Activated T-helper 1 cell treated with anti-CD3 and anti-CD28 coated beads, Interleukin-12 subunit alpha, Interleukin-12 subunit beta, Interleukin-2, Interleukin-4 antibody, amounts not matched to agents 30 ng/mL and 10 ng/mL and 1 ng/mL, durations not matched to agents 14 hours and 24 hours and 36 hours (primary cell): ENCODE results near the gene NCBP2. TPM values are rescaled to one million over a fixed set of nuclear protein-coding genes. Genes with fewer than 3 reads are reported as not detected.

Experiments
- DNase-seq: peaks from one replicate; pipeline ENCODE4 v3.0.0; 2021; ENCODE audit warnings: low spot score
- H3K27ac Mint-ChIP-seq: one replicate; pipeline ENCODE4 v1.8.0; 2021; ENCODE audit warnings: mild to moderate bottlenecking, mixed read lengths
- H3K27me3 Mint-ChIP-seq: one replicate; pipeline ENCODE4 v1.8.0; 2022; ENCODE audit warnings: mild to moderate bottlenecking, moderate library complexity, mixed read lengths; ENCODE audit not compliant: insufficient read depth
- H3K36me3 Mint-ChIP-seq: one replicate; pipeline ENCODE4 v1.8.0; 2021; ENCODE audit warnings: low read depth, mixed read lengths
- H3K4me1 Mint-ChIP-seq: one replicate; pipeline ENCODE4 v1.8.0; 2021; ENCODE audit warnings: low read depth, mixed read lengths
- H3K4me3 Mint-ChIP-seq: one replicate; pipeline ENCODE4 v1.8.0; 2021; ENCODE audit warnings: mild to moderate bottlenecking, moderate library complexity, mixed read lengths
- H3K9me3 Mint-ChIP-seq: one replicate; pipeline ENCODE4 v1.8.0; 2021; ENCODE audit warnings: mixed read lengths
- intact Hi-C: fragments of 100-400 bp; cut with micrococcal nuclease; formaldehyde crosslinking; loops from one replicate; pipeline ENCODE4 v1.15.1; 2024
- total RNA-seq: library from RNA; stranded (reverse); gene quantifications from 2 replicates; pipeline ENCODE4 v1.2.3, GENCODE V29; 2022

The NCBP2 gene
- 102 and 111 TPM in 2 replicates for total RNA-seq

DNA sequence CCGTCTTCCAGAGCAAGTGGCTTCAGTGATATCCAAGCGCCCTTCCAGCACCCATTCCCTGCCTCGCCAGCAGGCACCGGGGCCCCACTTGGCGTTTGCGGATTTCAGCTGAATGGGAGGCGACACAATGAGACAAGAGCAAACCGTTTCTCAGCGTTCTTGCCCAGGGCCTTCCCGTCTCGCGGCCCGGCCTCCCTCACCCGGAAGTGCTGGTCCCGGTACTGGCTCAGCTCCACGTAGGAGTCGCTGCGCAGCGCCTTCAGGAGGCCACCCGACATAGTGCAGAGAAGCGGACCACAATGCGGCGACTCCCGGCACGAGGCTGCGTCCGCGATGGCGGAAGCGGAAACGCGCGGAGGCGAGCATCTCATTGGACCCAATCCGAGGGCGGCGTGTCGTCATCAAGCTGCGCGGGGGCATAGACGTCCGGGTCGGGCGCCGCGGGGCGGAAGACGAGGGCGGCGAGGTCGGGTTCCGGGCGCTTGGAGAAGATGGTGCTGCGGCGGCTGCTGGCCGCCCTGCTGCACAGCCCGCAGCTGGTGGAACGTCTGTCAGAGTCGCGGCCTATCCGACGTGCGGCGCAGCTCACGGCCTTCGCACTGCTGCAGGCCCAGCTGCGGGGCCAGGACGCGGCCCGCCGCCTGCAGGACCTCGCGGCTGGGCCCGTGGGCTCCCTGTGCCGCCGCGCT lies at the start of gene NCBP2:
Gene NCBP2 (minus strand): TSS at position 303 of the 689 bp plus-strand sequence. CDS start 25 bp downstream, at position 278.
- H3K27me3 Mint-ChIP-seq, result peaks cover 2% of the 10 kb centered on the region
- no peaks in the 10 kb centered on the region for H3K9me3 Mint-ChIP-seq
- intact Hi-C loops, result loop anchor here (1.0 to 5.0 kb wide), 10 partner anchors 27 to 510 kb away; partner anchors contain the start of genes CEP19, FBXO45, PIGX and RNF168
- DNase-seq, result peak; percentile 100
- peaks cover 55% of the 10 kb centered on the region for H3K4me1 Mint-ChIP-seq
- peaks cover 44% of the 10 kb centered on the region for H3K36me3 Mint-ChIP-seq
- peak within 1 kb of the TSS; percentile 97 for H3K27ac Mint-ChIP-seq
- peak within 1 kb of the TSS; percentile 100 for H3K4me3 Mint-ChIP-seq

DNA sequence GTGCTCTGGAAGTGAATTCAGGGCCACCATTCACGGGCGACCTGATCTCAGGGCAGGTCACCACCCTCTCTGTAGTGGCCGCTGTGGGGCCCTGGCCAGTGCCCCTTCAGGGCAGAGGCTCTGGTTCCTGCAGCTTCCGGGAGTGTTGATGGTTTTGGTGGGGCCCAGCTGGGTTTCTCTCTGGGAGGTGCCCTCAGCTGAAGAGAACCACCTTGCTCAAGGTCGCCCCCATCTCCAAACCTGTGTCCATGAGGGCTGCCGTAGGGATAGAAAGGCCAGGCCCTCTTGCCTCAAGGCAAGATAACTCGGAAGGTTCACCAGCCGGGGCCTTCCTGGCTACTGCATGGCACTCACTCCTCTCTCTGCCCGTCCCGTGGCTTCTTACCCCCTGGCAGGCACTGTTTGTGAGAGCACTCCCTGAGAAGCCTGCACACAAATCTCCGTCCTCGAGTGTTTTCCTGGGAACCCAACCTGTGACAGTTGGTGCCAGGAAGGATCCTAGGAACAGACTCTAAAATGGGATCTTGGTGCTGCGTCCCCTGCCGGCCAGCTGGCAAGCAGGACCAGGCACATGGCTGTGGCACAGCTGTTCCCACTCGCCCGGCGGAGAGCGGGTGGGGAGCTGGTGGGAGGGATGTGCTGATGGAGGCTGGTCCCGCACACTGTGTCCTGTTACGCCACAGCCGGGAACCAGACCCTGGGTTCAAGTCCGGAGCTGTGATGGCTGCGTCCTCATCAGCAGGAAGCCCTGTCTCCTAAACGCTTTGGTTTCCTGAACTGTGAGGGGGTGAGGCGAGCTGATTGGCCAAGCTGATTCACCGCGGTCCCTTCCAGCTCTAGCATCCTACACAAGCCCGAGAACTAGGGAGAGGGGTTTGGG lies 49.5 kb upstream of the NCBP2 start:
- H3K9me3 Mint-ChIP-seq, result no peaks in the 10 kb centered on the region
- H3K4me1 Mint-ChIP-seq, result no peaks in the 10 kb centered on the region
- DNase-seq, result no peak

DNA sequence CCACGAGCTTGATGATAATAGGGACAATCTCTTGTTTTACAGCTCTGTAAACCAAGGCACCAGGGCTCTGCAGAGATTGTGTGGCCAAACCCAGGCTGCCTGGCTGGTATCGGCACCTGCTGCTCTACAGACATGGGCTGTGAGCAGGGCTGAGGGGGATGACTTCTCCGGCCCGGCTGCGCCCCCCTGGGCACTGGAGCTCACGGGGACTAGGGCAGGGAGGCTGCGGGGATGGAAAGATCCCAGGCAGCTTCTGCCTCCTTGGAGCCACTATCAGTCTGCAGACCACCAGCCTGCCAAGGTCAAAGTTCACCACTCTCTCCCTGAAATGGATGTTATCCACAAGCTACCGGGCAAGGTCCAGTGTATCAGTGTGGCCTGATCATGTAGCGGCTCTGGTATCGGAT lies 48.3 kb upstream of the NCBP2 start:
- no peak for DNase-seq
- no peaks in the 10 kb centered on the region for H3K9me3 Mint-ChIP-seq
- H3K27me3 Mint-ChIP-seq, result no peaks in the 10 kb centered on the region
- intact Hi-C loops, result no loop called here
- H3K4me3 Mint-ChIP-seq, result no peak overlapping the region
- H3K27ac Mint-ChIP-seq, result no peak overlapping the region
- no peaks in the 10 kb centered on the region for H3K36me3 Mint-ChIP-seq
- H3K4me1 Mint-ChIP-seq, result no peaks in the 10 kb centered on the region

More for the DNA sequence above, 49.5 kb upstream of the NCBP2 start:
- no peaks in the 10 kb centered on the region for H3K27me3 Mint-ChIP-seq
- no peak overlapping the region for H3K27ac Mint-ChIP-seq
- no peaks in the 10 kb centered on the region for H3K36me3 Mint-ChIP-seq
- no peak overlapping the region for H3K4me3 Mint-ChIP-seq
- intact Hi-C loops, result no loop called here

DNA sequence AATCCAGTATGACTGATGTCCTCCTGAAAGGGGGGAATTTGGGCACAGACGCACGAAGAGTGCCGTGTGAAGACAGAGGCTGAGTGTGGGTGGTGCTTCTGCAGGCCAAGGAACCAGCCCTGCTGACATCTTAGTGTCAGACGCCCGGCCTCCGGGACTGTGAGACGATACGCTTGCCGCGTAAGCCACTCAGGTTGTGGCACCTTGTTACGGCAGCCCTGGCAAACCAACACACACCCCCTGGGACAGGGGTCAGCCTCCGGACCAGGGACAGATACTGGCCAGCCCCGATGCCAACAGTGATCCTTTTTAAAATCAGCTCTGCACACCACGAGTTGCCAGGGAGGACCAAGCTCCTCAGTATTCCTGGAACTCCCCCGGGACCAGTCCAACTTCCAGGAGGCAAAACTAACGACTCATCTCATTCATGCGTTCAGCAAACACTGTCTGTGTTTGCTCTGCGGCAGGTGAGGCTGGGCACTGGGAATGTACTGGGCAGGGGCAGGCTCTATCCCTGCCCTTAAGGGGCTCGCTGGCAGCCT lies 47.5 kb upstream of the NCBP2 start:
- no peak overlapping the region for H3K27ac Mint-ChIP-seq
- no peaks in the 10 kb centered on the region for H3K9me3 Mint-ChIP-seq
- H3K4me1 Mint-ChIP-seq, result no peaks in the 10 kb centered on the region
- H3K4me3 Mint-ChIP-seq, result no peak overlapping the region
- peaks cover 2% of the 10 kb centered on the region for H3K27me3 Mint-ChIP-seq
- intact Hi-C loops, result no loop called here
- DNase-seq, result no peak
- H3K36me3 Mint-ChIP-seq, result no peaks in the 10 kb centered on the region

DNA sequence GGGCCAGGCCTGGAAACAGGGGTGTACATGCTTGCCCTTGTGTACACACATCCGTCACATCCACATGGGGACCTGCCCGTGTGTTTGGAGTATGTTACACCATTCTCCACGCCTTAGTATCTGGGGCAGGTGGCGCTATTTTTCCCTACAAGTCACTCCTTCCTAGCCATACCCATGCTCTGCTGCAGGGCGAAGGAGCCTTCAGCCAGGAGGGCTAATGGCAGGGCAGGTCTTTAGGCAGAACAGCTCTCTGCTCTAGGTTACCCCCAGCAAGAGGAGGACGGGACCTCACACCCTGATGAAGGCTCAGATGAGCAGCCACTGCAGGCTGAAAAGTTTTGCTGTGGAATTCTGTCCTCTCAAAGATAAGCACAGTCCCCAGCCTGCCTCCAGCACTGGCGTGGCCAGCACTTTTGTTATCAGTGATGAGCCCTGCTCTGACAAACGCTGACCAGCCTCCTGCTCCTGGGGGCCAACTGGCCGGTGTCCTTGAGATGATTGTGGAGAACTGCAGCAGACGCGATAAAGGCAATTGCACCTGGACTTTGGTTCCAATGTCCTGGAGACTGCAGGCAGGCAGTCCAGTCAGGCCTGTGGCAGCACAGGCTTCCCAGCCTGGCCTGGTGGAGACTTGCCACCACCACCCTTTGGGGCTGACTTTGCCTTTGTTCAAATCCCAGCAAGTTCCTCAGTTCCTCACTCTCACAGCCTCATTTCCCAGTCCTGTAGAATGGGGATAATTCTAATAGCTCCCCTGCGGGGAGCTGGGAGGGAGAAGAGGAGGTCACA lies 46.1 kb upstream of the NCBP2 start:
- intact Hi-C loops, result no loop called here
- H3K9me3 Mint-ChIP-seq, result peaks cover 8% of the 10 kb centered on the region
- H3K36me3 Mint-ChIP-seq, result no peaks in the 10 kb centered on the region

DNA sequence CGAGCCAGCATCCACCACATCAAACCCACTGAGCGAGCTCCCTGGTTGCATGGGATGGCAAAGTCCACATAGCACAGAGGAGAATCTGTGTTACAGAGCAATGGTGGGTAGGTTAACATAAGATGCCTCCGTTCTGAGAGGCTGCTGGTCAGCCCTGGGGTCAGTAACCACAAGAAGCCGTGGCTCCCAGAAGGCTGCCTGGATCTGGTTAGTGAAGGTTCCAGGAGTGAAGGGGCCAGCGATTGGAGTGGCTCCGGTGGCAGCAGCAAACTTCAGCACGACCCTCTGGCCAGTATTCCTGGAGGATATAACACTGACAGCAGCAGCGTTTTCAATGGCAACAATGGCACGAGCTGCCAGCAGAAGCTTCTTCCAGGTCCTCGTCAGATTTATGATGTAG lies 44.7 kb upstream of the NCBP2 start:
- no peak for DNase-seq
- Mint-ChIP-seq H3K27me3 (peaks cover 8% of the 10 kb centered on the region), H3K4me3 (no peak overlapping the region), H3K4me1 (no peaks in the 10 kb centered on the region), H3K9me3 (peaks cover 14% of the 10 kb centered on the region), H3K27ac (no peak overlapping the region), H3K36me3 (no peaks in the 10 kb centered on the region)
- intact Hi-C loops, result no loop called here

More for the DNA sequence above, 46.1 kb upstream of the NCBP2 start:
- Mint-ChIP-seq H3K4me1 (no peaks in the 10 kb centered on the region), H3K27me3 (peaks cover 4% of the 10 kb centered on the region), H3K4me3 (no peak overlapping the region), H3K27ac (no peak overlapping the region)
- DNase-seq, result no peak

DNA sequence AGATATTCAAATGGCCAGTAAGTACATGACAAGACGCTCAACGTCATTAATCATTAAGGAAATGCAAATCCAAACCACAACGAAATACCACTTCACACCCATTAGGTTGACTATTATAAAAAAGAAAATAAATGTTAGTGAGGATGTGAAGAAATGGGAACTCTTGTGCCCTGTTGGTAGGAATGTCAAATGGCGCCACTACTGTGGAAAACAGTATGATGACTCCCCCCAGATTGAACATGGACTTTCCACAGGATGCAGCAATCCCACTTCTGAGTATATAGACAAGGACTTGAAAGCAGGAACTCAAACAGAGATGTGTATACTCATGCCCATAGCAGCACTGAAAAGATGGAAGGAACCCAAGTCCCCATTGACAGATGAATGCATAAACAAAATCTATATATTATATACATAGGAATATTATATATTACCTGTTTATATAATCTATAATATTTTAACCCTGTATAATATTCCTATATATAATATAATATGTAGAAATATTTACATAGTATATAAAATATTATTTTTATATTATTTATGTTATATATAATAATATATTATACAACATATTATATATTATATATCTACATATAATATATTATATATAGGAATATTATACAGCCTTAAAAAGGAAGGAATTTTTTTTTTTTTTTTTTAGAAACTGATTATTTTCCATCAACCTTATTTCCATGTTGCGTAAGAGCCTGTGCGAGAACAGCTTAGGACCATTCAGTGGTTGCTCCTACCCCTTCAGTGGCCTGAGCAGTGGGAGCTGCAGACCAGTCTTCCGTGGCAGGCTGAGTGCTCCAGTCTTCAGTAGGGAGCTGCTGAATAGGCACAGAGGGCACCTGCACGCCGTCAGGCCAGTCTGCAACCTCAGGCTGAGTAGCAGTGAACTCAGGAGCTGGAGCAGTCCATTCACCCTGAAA lies 43.9 kb upstream of the NCBP2 start:
- no peak overlapping the region for H3K4me3 Mint-ChIP-seq
- DNase-seq, result no peak
- H3K4me1 Mint-ChIP-seq, result no peaks in the 10 kb centered on the region
- H3K27me3 Mint-ChIP-seq, result peaks cover 12% of the 10 kb centered on the region
- intact Hi-C loops, result no loop called here
- peaks cover 19% of the 10 kb centered on the region for H3K9me3 Mint-ChIP-seq
- no peak overlapping the region for H3K27ac Mint-ChIP-seq
- no peaks in the 10 kb centered on the region for H3K36me3 Mint-ChIP-seq

DNA sequence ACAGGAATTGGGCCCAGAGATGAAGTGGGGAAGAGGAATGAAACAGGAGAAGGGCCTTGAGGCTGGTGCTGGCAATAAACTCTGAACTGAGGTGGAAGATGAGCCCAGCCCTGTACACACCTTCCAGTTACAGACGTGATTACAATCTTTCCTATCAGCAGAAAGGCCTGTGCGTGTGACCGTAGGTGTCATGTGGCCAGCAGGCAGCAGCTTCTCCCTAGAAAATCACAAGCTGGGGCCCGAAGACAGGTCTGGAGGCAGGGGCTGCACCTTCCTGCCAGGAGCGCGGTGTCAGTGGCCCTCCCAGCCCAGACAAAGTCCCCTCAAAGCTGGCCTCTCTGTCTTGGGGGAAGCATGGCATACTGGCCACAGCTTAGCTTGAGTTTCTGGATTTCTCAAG lies 43.0 kb upstream of the NCBP2 start:
- H3K27me3 Mint-ChIP-seq, result peaks cover 12% of the 10 kb centered on the region
- H3K36me3 Mint-ChIP-seq, result no peaks in the 10 kb centered on the region
- intact Hi-C loops, result no loop called here
- peaks cover 19% of the 10 kb centered on the region for H3K9me3 Mint-ChIP-seq
- no peaks in the 10 kb centered on the region for H3K4me1 Mint-ChIP-seq
- no peak for DNase-seq
- H3K4me3 Mint-ChIP-seq, result no peak overlapping the region
- no peak overlapping the region for H3K27ac Mint-ChIP-seq

DNA sequence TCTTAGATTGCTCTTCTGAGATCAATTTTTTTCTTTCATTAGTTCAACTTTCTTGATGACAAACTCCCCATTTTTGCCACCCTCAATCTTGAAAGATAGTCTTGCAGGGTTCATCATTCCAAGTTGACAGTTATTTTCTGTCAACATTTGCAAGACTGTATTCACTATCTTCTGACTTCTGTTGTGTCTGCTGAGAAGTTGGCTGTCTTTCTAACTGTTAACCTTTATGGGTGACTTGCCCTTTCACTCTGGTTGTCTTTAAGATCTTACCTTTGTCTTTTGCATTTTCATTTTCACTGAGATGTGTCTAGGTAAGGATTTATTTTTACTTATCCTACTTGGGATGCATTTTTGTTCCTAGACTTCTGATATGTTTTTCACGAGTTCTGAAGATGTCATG lies 40.9 kb upstream of the NCBP2 start:
- DNase-seq, result no peak
- Mint-ChIP-seq H3K4me1 (peaks cover 4% of the 10 kb centered on the region), H3K27ac (no peak overlapping the region), H3K4me3 (no peak overlapping the region), H3K9me3 (peaks cover 19% of the 10 kb centered on the region), H3K27me3 (peaks cover 12% of the 10 kb centered on the region), H3K36me3 (no peaks in the 10 kb centered on the region)
- intact Hi-C loops, result no loop called here

DNA sequence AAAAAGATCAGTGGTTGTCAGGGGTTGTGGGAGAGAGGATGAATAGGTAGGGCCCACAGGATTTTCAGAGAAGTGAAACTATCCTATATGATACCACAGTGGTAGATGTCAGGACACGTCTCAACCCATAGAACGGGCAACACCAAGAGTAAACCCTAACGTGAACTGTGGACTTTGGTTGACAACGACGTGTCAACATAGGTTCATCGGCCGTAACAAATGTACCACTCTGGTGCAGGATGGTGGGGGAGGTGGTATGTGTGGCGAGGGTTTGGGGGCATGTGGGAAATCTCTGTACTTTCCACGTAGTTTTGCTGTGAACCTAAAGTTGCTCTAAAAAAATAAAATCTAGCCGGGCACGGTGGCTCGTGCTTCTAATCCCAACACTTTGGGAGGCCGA lies 39.3 kb upstream of the NCBP2 start:
- DNase-seq, result no peak
- intact Hi-C loops, result no loop called here
- peaks cover 4% of the 10 kb centered on the region for H3K4me1 Mint-ChIP-seq
- peaks cover 19% of the 10 kb centered on the region for H3K9me3 Mint-ChIP-seq
- no peak overlapping the region for H3K27ac Mint-ChIP-seq
- H3K36me3 Mint-ChIP-seq, result no peaks in the 10 kb centered on the region
- H3K27me3 Mint-ChIP-seq, result peaks cover 12% of the 10 kb centered on the region
- no peak overlapping the region for H3K4me3 Mint-ChIP-seq

DNA sequence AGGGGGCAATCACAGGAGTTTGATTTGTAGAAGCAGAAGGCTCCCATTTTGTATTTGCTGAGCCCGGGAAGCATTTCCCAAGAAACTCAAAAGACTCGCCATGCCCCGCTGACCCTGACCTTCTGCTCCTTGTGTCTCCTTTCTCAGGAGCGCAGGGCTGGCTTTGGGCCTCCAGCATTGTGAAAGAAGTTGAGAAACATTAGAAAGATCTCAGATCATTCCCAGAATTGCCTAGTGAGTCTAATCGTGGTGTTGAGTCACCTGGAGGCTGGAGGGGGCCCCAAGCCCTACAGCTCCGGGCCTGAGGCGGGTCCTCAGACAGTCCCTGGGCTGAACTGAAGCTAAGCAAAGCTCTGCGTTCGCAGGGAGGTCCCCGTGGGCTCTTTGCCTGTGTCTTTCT lies 37.2 kb upstream of the NCBP2 start:
- H3K27me3 Mint-ChIP-seq, result peaks cover 8% of the 10 kb centered on the region
- no peaks in the 10 kb centered on the region for H3K36me3 Mint-ChIP-seq
- DNase-seq, result no peak
- no peak overlapping the region for H3K27ac Mint-ChIP-seq
- H3K9me3 Mint-ChIP-seq, result peaks cover 19% of the 10 kb centered on the region
- H3K4me3 Mint-ChIP-seq, result no peak overlapping the region
- intact Hi-C loops, result loop anchor here (2.0 kb wide), 1 partner anchor 49 kb away; the partner anchor contains the start of gene MELTF
- peaks cover 4% of the 10 kb centered on the region for H3K4me1 Mint-ChIP-seq

DNA sequence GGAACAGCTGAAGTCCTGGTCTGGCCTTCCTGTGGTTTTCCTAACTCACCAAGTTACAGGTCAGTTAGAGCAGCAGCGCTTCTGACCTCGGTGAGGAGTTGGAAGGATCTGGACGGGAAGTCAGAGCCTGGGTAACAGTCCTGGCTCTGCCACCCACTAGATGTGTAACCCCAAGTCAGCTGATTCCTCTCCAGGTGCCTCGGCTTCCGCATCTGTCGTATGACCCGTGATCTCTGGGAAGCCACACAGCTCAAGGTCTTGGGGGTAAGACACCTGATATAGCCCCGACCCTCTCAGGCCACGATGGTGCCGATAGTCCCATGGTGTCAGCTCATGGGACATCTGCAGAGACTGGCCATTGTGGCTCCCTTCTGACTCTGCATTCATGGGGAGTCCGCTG lies 34.6 kb upstream of the NCBP2 start:
- peaks cover 4% of the 10 kb centered on the region for H3K4me1 Mint-ChIP-seq
- intact Hi-C loops, result no loop called here
- DNase-seq, result no peak

More for the DNA sequence above, 34.6 kb upstream of the NCBP2 start:
- Mint-ChIP-seq H3K27me3 (peaks cover 4% of the 10 kb centered on the region), H3K9me3 (peaks cover 5% of the 10 kb centered on the region), H3K36me3 (no peaks in the 10 kb centered on the region), H3K4me3 (no peak overlapping the region), H3K27ac (no peak overlapping the region)
